ENCODE measurements around the gene NSFL1C.

NSFL1C gene

GRCh38 chr20:1479831-1480595 is 13.4 kb upstream of the NSFL1C start:
- no peak for DNase-seq

GRCh38 chr20:1478566-1478965 is 11.9 kb upstream of the NSFL1C start:
- DNase-seq: no peak

GRCh38 chr20:1477896-1478490 is 11.3 kb upstream of the NSFL1C start:
- no peak for DNase-seq

GRCh38 chr20:1474817-1475603 is 8.4 kb upstream of the NSFL1C start:
- no peak for DNase-seq

GRCh38 chr20:1474325-1474724 is 7.7 kb upstream of the NSFL1C start:
- DNase-seq: no peak

- no peak for DNase-seq
These were observed 6.9 kb upstream of the NSFL1C start for GRCh38 chr20:1473246-1474220.

- DNase-seq: no peak
These were observed 6.1 kb upstream of the NSFL1C start for GRCh38 chr20:1472556-1473245.

GRCh38 chr20:1471242-1471641 is 4.6 kb upstream of the NSFL1C start:
- no peak for DNase-seq

GRCh38 chr20:1469925-1470571 is 3.4 kb upstream of the NSFL1C start:
- DNase-seq: no peak

- no peak for DNase-seq
These were observed 2.8 kb upstream of the NSFL1C start for GRCh38 chr20:1469306-1469905.

GRCh38 chr20:1468117-1468624 is 1.5 kb upstream of the NSFL1C start:
- DNase-seq: no peak

- DNase-seq: no peak
These were observed 887 bp upstream of the NSFL1C start for GRCh38 chr20:1467355-1468116.

- DNase-seq: no peak
These were observed 369 bp upstream of the NSFL1C start for GRCh38 chr20:1467082-1467354.

GRCh38 chr20:1465470-1466210 is 1.0 kb downstream of the NSFL1C start:
- DNase-seq: no peak

GRCh38 chr20:1463971-1464570 is 2.6 kb downstream of the NSFL1C start:
- no peak for DNase-seq

- DNase-seq: no peak
These were observed 3.8 kb downstream of the NSFL1C start for GRCh38 chr20:1462834-1463233.

GRCh38 chr20:1462001-1462400 is 4.6 kb downstream of the NSFL1C start:
- DNase-seq: no peak

GRCh38 chr20:1460275-1460674 is 6.4 kb downstream of the NSFL1C start:
- no peak for DNase-seq

- DNase-seq: no peak
These were observed 8.7 kb downstream of the NSFL1C start for GRCh38 chr20:1457992-1458391.

Measured in stimulated activated CD4-positive, alpha-beta T cell treated with anti-CD3 and anti-CD28 coated beads, Interleukin-4, amount 100 ng/mL, for 1 hour (primary cell).